MG63 (cell line): ENCODE measurements around the gene RFNG. TPM values are rescaled to one million over a fixed set of nuclear protein-coding genes. Genes with fewer than 3 reads are reported as not detected.

Experiments
- DNase-seq: peaks from one replicate; pipeline ENCODE4 v3.0.0-alpha.2; 2020
- H3K27me3 ChIP-seq: fragments of 250-450 bp; sonication (Bioruptor Pico); 2 replicates; pipeline ENCODE4 v1.5.1; 2020; ENCODE audit warnings: mild to moderate bottlenecking, moderate library complexity
- H3K36me3 ChIP-seq: fragments of 250-450 bp; sonication (Bioruptor Pico); 2 replicates; pipeline ENCODE4 v1.5.1; 2020; ENCODE audit warnings: mild to moderate bottlenecking, moderate library complexity
- H3K4me3 ChIP-seq: fragments of 250-450 bp; sonication (Bioruptor Pico); 2 replicates; pipeline ENCODE4 v1.5.1; 2020; ENCODE audit warnings: mild to moderate bottlenecking, moderate library complexity
- H3K9me3 ChIP-seq: fragments of 250-450 bp; sonication (Bioruptor Pico); 2 replicates; pipeline ENCODE4 v1.5.1; 2020; ENCODE audit warnings: mild to moderate bottlenecking, moderate library complexity
- total RNA-seq: library from RNA; depleted of rRNA; stranded (reverse); fragments of >200 nt; shearing (Covaris generic); gene quantifications from 2 replicates; pipeline ENCODE4 v1.2.3, GENCODE V29; 2014; ENCODE audit warnings: low replicate concordance

Gene RFNG
- total RNA-seq, 1 experiment from 2014 or later: 41.2 TPM

DNA sequence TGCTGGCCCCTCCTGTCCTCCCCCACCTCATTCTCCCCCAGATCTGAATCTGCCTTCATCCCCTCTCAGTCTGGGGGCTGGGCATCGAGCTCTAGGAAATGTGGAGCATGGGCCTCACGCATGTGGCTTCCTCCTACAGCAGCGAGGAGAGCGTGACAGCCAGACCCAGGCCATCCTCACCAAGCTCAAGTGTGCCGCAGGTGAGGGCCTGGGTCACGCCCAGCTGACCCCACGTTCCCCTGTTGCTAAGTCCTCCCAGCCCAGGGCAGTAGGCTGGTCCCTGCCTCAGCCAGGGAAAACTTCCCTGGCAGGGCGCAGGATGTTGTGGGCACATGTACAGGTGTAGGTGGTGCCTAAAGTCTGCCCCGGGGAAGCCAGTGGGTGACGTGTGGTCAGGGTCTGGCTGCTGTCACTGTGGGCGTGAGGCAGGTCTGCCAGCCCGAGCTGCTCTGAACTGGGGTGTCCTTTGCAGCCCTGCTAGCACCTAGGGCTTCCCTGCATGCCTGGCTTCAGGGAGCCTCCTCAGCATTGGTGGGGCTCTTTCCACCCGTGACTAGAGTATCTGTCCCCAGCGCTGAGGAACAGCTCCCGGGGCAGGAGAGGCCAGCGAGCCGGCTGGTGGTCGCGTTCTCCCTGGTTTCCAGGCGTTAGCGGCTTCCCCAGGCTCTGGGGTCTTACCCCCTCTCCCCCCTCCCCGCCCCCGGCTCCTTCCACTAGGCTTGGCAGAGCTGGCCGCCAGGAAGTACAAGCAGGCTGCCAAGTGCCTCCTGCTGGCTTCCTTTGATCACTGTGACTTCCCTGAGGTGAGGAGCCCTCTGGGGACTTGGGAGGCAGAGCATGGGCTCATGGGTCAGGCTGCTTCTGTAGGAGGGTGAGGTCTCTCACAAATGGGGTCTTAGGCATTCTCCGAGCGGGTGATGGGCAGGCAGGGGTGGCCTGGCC is 3.7 kb upstream of the RFNG start:
- Histone ChIP-seq H3K9me3 (no peaks in the 10 kb centered on the region), H3K27me3 (no peaks in the 10 kb centered on the region), H3K36me3 (peaks cover 71% of the 10 kb centered on the region), H3K4me3 (no peak overlapping the region)
- DNase-seq: no peak

DNA sequence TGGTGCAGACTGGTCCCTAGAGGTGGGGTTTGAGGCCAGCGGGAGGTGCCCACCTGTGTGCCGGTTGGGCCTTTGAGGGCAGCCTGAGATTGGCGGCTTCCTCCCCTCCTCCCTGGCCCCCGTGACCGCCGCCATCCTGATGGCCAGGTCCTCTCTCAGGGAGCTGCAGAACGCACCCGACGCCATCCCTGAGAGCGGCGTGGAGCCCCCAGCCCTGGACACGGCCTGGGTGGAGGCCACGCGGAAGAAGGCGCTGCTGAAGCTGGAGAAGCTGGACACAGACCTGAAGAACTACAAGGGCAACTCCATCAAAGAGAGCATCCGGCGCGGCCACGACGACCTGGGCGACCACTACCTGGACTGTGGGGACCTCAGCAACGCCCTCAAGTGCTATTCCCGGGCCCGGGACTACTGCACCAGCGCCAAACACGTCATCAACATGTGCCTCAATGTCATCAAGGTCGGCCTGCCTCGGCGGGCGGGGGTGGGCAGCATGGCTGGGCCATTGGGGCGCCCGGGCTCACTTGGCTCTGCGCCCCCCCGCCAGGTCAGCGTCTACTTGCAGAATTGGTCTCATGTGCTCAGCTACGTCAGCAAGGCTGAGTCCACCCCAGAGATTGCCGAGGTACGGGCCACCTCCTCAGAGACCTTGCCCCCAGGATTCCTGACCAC is 2.9 kb upstream of the RFNG start:
- no peaks in the 10 kb centered on the region for H3K27me3 ChIP-seq
- DNase-seq: no peak
- no peaks in the 10 kb centered on the region for H3K9me3 ChIP-seq
- peaks cover 71% of the 10 kb centered on the region for H3K36me3 ChIP-seq
- H3K4me3 ChIP-seq: no peak overlapping the region

DNA sequence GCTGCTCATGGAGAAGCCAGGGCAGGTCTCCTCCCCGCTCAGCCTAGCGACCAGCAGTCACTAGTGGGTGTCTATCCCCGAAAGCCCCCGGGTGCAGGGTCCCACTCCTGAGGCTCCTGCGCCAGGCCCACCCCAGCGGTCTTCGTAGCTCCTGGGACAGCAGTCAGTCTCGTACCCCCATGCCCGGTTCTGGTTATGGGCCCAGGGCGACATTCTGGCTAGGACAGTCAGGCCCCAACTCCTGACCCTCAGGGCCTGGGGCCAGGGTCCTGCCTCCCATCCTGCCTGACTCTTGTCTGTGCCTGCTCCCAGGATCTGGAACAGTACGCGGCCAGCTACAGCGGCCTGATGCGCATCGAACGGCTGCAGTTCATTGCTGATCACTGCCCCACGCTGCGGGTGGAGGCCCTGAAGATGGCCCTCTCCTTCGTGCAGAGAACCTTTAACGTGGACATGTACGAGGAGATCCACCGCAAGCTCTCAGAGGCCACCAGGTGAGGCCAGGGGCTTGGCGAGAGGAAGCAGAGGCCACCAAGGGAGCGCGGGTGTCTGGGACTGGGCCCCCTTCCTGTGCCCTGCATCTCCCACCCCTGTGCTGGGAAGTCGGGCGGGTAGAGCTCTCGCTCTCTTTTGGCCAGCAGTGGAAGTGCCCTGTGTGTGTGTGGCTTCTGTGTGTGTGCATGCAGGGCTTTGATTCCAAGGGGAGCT is 2.1 kb upstream of the RFNG start:
- Histone ChIP-seq H3K9me3 (no peaks in the 10 kb centered on the region), H3K36me3 (peaks cover 64% of the 10 kb centered on the region), H3K27me3 (no peaks in the 10 kb centered on the region), H3K4me3 (no peak overlapping the region; the same call in 1 of the 2 replicates)
- no peak for DNase-seq

DNA sequence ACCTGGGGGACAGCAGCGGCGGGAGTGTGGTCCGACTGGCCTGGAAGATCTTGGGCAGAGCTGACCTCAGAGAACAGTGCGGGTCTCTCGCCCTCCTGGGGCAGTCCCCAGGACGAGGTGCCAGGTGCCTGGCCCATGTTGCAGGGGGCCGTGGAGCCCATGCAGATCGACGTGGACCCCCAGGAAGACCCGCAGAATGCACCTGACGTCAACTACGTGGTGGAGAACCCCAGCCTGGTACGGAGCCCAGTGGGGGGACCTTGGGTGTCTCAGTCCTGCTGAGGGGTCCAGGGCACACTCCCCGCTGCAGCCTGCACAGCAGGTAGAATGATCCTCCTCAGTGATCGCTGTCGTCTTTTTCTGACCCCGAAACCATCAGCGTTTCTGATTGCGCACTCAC is 1.5 kb upstream of the RFNG start:
- Histone ChIP-seq H3K9me3 (no peaks in the 10 kb centered on the region), H3K36me3 (peaks cover 62% of the 10 kb centered on the region), H3K4me3 (peak overlapping the region; percentile 69), H3K27me3 (no peaks in the 10 kb centered on the region)
- no peak for DNase-seq

DNA sequence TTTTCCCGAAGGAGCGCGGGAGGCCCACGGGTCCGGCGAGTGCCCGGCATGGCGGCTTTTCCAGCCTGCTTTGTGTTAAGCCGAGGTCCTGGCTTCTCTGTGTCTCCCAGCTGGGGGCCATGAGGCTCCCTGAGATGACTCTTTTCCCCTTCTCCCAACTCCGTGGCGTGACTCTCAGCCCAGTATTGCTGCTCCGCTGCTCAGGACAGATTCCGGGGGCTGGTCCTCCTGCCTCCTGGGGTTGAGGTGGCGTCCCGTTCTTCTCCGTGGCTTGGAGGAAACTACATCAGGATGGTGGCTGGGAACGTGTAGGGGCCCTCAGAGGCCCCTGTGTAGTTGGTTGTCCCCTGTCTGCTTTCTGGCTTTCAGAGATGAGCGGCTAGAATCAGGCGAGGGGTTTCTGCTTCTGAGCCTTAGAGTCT is 1.0 kb upstream of the RFNG start:
- no peak for DNase-seq
- no peaks in the 10 kb centered on the region for H3K9me3 ChIP-seq
- peaks cover 59% of the 10 kb centered on the region for H3K36me3 ChIP-seq
- no peaks in the 10 kb centered on the region for H3K27me3 ChIP-seq
- H3K4me3 ChIP-seq: peak overlapping the region; percentile 69

DNA sequence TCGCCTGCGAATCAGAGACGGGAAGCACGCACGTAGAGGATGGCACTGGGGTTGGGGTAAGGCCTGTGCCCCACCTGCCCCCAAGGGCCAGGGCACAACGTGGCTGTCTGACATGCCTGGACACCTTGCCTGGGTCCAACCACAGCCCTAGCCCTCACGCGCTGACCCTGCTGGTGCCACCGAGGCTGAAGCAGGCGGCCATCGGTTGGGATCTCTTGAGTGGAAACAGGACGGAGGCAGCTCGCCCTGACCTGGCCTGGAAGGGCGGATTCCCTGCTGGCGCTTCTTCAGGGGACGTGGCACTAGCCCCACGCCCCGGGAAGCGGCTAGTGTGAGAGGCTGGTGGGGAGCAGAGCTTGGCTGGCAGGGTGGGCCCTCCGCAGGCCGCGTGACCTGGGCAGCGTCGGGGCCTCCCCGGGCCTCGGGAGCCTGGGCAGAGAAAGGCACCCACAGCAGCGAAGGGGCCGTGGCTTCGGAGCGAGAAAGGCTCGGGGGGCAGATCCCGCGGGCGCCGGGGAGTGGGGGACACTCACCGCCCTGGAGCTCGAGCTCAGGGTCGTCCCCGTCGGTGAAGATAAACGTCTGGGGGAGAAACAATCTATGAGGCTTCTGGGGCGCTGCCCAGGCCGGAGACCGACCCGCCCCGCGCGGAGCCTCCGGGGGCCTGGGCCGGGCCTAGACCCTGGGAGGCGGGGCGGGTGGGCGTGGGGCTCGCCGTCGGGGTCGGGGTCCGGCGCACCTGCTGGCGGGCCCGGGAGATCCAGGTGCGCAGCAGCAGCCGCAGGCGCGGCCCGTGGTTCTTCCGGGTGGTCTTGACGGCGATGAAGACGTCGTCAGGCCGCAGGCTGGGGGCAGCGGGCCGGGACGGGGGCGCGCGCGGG is 610 bp downstream of the RFNG start:
- no peaks in the 10 kb centered on the region for H3K9me3 ChIP-seq
- peaks cover 45% of the 10 kb centered on the region for H3K36me3 ChIP-seq
- no peaks in the 10 kb centered on the region for H3K27me3 ChIP-seq
- no peak for DNase-seq
- peak overlapping the region; percentile 69 for H3K4me3 ChIP-seq

DNA sequence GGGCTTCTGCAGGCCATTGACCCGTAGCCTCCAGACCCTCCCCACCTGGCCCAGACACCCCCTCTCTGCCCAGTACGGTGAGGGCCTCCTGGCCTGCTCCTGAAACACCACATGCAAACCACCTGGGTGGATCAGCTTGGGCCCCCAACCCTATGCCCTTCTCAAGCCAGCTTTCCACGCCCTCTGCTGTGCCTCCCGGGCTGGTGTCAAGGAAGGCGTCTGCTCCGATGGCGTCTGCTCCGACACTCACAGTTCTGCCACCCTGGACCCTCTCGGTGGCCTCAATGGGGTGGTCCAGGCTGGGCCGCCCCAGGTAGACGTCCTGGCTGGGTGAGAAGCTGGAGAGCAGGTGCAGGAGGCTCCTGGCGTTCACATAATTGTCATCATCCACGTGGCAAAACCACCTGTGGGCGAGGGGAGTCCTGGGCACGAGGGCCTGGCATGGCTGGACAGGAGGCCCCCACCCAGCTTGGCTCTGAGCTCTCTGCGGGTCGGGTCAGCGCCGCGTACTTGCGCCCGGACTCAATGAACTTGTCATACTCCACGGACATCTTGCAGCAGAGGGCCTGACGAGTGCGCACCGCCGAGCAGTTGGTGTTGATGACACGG is 1.4 kb downstream of the RFNG start:
- peaks cover 39% of the 10 kb centered on the region for H3K36me3 ChIP-seq
- H3K9me3 ChIP-seq: no peaks in the 10 kb centered on the region
- no peaks in the 10 kb centered on the region for H3K27me3 ChIP-seq
- no peak for DNase-seq
- H3K4me3 ChIP-seq: peak overlapping the region; percentile 69

DNA sequence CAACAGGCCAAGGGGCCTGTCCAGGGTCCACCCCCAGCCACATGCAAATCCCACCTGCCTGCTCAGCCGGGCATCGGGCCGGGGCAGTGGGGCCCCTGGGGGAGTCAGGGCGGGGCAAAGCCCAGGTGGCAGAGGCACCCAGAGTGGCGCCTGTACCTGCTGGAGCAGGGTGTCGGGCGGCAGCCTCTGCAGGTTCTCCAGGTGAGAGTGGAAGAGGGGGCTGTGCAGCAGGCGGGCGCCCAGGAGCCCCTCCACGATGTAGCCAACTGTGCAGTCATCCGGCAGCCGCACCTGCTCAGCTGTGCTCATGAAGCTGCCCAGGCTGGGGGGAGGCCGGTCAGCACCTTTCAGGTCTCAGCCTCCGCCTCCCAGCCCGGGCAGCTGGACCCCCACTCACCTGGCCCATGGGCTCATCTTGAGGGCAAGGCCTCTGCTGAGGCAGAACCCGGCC is 2.1 kb downstream of the RFNG start:
- no peak for DNase-seq
- Histone ChIP-seq H3K36me3 (peaks cover 32% of the 10 kb centered on the region), H3K27me3 (no peaks in the 10 kb centered on the region), H3K9me3 (no peaks in the 10 kb centered on the region), H3K4me3 (no peak overlapping the region)

DNA sequence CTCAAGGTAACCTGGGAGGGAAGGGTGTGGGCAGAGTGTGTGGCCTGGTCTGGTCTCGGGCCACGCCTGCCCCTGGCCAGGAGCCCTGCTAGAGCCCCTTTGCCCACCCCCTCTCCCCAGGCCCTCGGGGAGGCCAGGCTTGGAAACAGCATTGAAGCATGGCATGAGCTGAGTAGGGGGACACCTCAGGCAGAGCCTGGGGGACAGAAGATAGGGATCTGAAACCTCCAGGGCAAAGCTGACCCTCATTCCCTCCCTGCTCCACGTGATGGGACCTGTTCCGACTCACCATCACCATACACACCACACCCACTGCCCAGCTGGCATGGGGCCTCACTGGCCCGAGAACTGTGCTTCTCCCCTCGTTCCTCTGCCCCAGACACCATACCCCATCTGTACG is 2.5 kb downstream of the RFNG start:
- Histone ChIP-seq H3K9me3 (no peaks in the 10 kb centered on the region), H3K36me3 (peaks cover 28% of the 10 kb centered on the region), H3K27me3 (no peaks in the 10 kb centered on the region), H3K4me3 (no peak overlapping the region)
- DNase-seq: no peak

DNA sequence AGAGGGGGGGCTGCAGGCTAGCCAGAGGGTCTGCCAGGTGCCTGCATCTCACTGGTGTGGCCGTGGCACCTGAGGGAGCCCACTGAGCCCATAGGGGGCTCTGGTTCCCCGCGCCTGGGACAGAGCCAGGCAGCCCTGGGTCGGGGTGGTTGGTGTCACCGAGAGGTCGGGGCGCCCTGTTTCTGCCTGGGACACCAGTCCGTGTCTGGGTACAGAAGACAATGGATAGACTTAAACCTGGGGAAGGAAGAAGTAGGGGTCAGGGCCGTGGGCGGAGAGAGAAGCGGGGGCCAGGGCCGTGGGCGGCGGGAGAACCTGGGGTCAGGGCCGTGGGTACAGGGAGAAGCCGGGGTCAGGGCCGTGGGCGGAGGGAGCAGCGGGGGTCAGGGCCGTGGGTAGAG is 3.0 kb downstream of the RFNG start:
- no peak for DNase-seq
- H3K36me3 ChIP-seq: peaks cover 23% of the 10 kb centered on the region
- no peaks in the 10 kb centered on the region for H3K9me3 ChIP-seq
- no peaks in the 10 kb centered on the region for H3K27me3 ChIP-seq
- H3K4me3 ChIP-seq: no peak overlapping the region

DNA sequence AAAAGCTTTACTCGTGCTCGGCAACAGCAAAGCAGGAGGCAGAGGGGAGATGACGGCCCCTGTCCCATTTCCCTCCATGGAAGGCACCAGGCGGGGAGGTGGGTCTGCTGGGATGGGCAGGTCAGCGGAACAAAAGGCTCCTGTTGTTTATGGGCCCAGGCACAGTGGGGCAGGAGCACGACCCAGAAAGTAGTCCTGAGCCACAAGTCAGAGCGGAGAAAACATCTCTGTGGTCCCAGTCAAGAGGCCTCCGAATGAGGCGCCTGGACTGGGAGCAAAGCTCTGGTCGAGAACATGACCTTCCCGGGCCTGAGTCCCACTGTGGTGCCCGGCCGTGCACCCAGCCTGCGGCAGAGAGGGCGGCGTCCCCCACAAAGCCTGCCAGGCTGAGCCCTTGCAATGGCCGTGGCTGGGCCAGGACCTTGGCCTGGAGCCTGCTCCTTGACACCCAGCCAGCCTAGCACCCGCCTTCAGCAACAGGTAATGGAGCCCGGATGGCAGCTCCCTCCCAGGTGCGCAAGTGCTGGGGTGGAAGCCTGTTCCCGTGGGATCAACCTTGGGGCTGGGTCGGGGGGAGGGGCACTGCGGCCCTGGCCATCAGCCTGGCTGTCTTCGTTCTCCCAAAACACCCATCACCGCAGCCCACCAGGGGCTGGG is 3.6 kb downstream of the RFNG start:
- H3K27me3 ChIP-seq: no peaks in the 10 kb centered on the region
- no peak overlapping the region for H3K4me3 ChIP-seq
- H3K36me3 ChIP-seq: peaks cover 17% of the 10 kb centered on the region
- no peaks in the 10 kb centered on the region for H3K9me3 ChIP-seq
- no peak for DNase-seq

DNA sequence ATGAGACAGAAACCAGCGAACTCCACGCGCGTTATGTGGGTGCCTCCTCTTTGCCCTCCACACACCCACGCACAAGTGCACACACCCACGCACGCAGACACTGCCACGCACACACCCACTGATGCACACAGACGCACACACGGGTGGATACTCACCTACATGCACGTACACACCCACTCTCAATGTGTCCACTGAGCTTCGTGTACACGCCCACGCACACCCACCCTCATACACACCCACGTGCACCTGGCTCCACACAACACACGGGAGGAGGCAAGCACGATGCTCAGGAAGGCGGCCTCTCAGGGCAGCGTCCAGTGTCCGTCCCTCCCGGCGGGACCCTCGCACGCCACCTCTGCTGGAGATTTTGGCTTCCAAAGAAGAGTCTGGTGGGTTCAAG is 4.2 kb downstream of the RFNG start:
- Histone ChIP-seq H3K27me3 (no peaks in the 10 kb centered on the region), H3K36me3 (peaks cover 17% of the 10 kb centered on the region), H3K4me3 (no peak overlapping the region), H3K9me3 (no peaks in the 10 kb centered on the region)
- no peak for DNase-seq

DNA sequence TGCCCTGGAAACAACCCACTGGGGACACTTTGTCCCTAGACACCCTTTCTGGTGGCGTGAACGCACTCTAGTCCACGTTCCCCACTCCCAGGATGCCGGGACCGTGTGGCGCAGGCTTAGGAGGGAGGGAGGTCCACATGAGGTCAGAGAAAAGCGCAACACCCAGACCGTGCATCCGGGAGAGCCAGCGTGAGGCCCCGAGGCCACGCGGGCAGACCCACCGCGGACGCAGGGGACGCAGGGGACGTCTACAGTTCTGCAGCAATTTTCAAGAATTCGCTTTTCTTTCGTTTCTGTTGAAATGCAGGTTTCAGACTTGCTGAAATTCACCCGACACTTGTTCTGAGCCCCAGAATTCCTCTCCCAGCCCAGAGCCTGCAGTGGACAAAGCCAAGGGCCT is 4.7 kb downstream of the RFNG start:
- Histone ChIP-seq H3K27me3 (no peaks in the 10 kb centered on the region), H3K9me3 (no peaks in the 10 kb centered on the region), H3K36me3 (peaks cover 17% of the 10 kb centered on the region), H3K4me3 (no peak overlapping the region)
- no peak for DNase-seq

DNA sequence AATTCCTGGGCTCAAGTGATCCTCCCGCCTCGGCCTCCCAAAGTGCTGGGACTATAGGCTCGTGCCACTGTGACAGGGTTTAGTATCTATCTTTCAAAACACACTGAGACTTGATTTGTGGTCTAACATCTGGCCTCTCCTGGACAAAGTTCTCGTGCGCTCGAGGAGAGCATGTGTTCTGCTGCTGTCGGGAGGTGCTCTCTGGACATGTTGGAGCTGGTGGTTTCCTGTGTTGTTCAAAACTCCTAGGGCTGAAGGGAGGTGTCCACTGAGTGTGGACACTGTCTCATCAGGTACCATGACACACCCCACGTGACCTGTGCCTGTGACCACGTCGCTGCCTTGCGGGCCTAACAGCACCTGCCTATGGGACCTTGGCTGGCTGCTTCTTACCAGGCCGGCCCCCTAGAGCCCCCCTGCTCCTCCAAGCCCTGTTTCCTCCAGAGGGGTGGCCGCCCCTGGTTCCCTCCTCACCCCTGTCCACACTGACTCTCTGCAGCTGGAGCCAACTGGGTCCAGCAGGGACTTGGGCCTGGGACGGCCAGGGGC is 5.6 kb downstream of the RFNG start:
- no peak for DNase-seq
- Histone ChIP-seq H3K27me3 (no peaks in the 10 kb centered on the region), H3K9me3 (no peaks in the 10 kb centered on the region), H3K36me3 (peaks cover 17% of the 10 kb centered on the region), H3K4me3 (no peak overlapping the region)

DNA sequence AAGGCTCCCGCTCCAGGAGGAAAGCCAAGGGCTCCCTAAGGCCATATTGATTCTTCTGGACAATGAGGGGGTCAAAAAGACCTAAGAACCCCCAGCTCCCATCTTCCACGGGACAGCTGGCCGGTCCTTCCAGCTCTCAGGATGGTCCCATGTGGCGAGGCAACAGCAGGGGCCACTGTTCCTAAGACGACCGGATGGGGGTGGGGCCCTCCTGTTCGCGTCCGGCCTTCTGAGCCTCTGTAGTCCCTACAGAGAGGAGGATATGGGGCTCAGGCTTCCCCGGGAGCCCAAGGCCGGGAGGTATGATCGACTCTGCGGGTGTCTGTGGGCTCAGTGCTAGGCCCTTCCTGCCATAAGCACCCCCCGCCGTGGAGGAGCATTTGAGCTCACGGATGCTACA is 8.1 kb downstream of the RFNG start:
- no peaks in the 10 kb centered on the region for H3K9me3 ChIP-seq
- H3K36me3 ChIP-seq: peaks cover 6% of the 10 kb centered on the region
- no peaks in the 10 kb centered on the region for H3K27me3 ChIP-seq
- no peak overlapping the region for H3K4me3 ChIP-seq
- DNase-seq: no peak
